DMS114 treated with DMSO at 0.1 percent for 48 hours (cell line): ENCODE data around the gene RFWD3.

Source experiments
- DNase-seq: peaks from one replicate; lab custom pipeline; 2025; ENCODE audit not compliant: unreplicated experiment; lab: John Stamatoyannopoulos, UW

RFWD3 gene

GRCh38 chr16:74583926-74584666 is 82.6 kb downstream of the RFWD3 start:
- DNase-seq = no peak

DNA sequence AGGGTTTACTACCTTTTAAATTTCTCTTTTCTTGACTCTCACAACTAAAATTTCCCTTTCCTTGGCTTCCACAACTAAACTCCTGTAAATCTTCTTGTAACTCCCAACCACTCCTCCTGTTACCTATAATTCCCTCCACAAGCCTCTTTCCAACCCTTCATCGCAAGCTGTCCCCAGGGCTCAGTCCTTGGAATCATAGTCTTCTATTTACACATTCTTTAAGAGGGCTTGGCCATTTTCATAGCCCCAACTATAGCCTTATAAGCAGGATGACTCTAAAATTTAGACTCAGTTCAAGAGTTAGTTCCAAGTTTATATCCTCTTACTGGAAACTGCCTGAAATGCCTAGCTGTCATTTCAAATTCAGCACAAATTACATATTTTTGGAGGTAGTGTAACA is 83.7 kb downstream of the RFWD3 start:
- no peak for DNase-seq

GRCh38 chr16:74580833-74581232 is 85.8 kb downstream of the RFWD3 start:
- no peak for DNase-seq

- DNase-seq = no peak
These were observed 87.8 kb downstream of the RFWD3 start for GRCh38 chr16:74578838-74579237.

- DNase-seq = no peak
These were observed 88.2 kb downstream of the RFWD3 start for GRCh38 chr16:74578433-74578832.

GRCh38 chr16:74577882-74578366 is 88.8 kb downstream of the RFWD3 start:
- no peak for DNase-seq

GRCh38 chr16:74575807-74576643 is 90.7 kb downstream of the RFWD3 start:
- no peak for DNase-seq

GRCh38 chr16:74575175-74575806 is 91.4 kb downstream of the RFWD3 start:
- DNase-seq = no peak

DNA sequence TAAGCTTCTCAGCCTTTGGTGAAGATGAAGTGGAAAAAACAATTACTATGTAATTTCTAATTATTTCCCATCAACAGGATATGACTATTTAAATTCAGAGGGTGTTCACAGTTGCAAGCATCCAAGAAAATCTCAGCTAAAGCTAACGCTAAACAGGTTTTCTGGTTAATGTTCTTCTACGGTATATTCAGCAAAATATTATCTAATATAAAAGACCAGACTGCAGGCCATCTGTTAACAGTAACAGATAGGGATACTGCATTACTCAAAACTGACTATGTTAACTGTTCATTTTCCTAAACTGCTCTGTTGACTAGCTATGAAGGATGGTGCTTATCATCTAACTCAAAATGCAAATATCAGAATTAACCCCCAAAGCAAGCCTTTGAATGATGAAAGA is 92.5 kb downstream of the RFWD3 start:
- no peak for DNase-seq

DNA sequence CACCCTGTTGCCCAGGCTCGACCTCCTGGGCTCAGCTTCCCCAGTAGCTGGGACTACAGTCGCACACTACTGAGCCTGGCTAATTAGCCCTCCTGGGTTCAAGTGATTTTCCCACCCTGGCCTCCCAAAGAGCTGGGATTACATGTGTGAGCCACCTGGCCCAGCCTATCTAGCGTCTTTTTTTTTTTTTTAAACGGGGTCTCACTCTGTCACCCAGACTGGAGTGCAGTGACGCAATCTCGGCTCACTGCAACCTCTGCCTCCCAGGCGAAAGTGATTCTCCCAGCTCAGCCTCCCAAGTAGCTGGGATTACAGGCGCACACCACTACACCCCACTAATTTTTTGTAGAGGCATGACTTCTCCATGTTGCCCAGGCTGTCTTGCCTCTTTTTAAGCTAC is 93.1 kb downstream of the RFWD3 start:
- no peak for DNase-seq
